WTC11 (cell line): ENCODE data around the gene GLMN.

Experiments
- CREB1 ChIP-seq: sonication (generic); formaldehyde crosslinking; IDR thresholded peaks from 2 replicates; pipeline ENCODE4 v1.8.0; 2023; ENCODE audit warnings: mild to moderate bottlenecking, missing genetic modification reagents
- JUN ChIP-seq: sonication (generic); formaldehyde crosslinking; IDR thresholded peaks from 2 replicates; pipeline ENCODE4 v1.8.0; 2023; ENCODE audit warnings: mild to moderate bottlenecking, missing genetic modification reagents
- TP53 ChIP-seq: sonication (generic); formaldehyde crosslinking; IDR thresholded peaks from 2 replicates; pipeline ENCODE4 v1.8.1; 2023; ENCODE audit warnings: mild to moderate bottlenecking, missing genetic modification reagents
- ZNF138 ChIP-seq: sonication (generic); formaldehyde crosslinking; conservative IDR thresholded peaks from 2 replicates; pipeline ENCODE4 v1.8.1; 2022; ENCODE audit warnings: mild to moderate bottlenecking, moderate library complexity, missing genetic modification reagents
- TF ChIP-seq, protein P1 (sequence below): fragments of 200-600 bp; IDR thresholded peaks from 2 replicates; pipeline ENCODE4 v1.8.0; 2022; ENCODE audit warnings: antibody characterized with exemption
- TF ChIP-seq, protein P2 (sequence below): sonication (generic); formaldehyde crosslinking; conservative IDR thresholded peaks from 2 replicates; pipeline ENCODE4 v1.8.1; 2022; ENCODE audit warnings: mild to moderate bottlenecking, missing genetic modification reagents
- TF ChIP-seq, protein P3 (sequence below): sonication (generic); formaldehyde crosslinking; IDR thresholded peaks from 2 replicates; pipeline ENCODE4 v1.8.1; 2023; ENCODE audit warnings: mild to moderate bottlenecking, missing genetic modification reagents, borderline replicate concordance
- TF ChIP-seq, protein P4 (sequence below): sonication (generic); formaldehyde crosslinking; IDR thresholded peaks from 2 replicates; pipeline ENCODE4 v1.8.0; 2023; ENCODE audit warnings: missing genetic modification reagents, mild to moderate bottlenecking, borderline replicate concordance

DNA sequence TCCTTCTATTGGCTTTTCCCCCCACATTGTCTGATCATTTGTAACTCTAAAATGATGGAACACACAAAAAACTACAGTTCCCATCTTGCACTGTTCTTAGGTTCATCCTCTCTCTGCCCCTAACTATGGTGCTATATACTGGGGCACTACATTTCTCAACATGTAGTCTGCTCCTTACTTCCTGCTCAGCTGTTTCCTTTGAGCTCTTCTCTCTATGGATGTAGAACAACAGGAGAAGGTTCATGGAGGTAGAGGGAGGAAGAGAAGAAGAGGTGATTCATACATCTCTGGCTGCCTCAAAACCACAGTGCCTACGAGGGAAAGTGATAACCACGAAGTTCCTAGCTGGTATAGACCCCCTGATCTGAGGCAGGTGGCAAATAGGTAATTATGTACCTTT lies 88.1 kb downstream of the GLMN start:
- TF ChIP-seq JUN (CRISPR knock-in tag), result no peak
- TF ChIP-seq, protein P1, sequence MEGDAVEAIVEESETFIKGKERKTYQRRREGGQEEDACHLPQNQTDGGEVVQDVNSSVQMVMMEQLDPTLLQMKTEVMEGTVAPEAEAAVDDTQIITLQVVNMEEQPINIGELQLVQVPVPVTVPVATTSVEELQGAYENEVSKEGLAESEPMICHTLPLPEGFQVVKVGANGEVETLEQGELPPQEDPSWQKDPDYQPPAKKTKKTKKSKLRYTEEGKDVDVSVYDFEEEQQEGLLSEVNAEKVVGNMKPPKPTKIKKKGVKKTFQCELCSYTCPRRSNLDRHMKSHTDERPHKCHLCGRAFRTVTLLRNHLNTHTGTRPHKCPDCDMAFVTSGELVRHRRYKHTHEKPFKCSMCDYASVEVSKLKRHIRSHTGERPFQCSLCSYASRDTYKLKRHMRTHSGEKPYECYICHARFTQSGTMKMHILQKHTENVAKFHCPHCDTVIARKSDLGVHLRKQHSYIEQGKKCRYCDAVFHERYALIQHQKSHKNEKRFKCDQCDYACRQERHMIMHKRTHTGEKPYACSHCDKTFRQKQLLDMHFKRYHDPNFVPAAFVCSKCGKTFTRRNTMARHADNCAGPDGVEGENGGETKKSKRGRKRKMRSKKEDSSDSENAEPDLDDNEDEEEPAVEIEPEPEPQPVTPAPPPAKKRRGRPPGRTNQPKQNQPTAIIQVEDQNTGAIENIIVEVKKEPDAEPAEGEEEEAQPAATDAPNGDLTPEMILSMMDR, result no peak
- no peak for TF ChIP-seq TP53 (CRISPR knock-in tag)
- TF ChIP-seq, protein P2, sequence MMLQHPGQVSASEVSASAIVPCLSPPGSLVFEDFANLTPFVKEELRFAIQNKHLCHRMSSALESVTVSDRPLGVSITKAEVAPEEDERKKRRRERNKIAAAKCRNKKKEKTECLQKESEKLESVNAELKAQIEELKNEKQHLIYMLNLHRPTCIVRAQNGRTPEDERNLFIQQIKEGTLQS (CRISPR knock-in tag), result no peak
- TF ChIP-seq, protein P3, sequence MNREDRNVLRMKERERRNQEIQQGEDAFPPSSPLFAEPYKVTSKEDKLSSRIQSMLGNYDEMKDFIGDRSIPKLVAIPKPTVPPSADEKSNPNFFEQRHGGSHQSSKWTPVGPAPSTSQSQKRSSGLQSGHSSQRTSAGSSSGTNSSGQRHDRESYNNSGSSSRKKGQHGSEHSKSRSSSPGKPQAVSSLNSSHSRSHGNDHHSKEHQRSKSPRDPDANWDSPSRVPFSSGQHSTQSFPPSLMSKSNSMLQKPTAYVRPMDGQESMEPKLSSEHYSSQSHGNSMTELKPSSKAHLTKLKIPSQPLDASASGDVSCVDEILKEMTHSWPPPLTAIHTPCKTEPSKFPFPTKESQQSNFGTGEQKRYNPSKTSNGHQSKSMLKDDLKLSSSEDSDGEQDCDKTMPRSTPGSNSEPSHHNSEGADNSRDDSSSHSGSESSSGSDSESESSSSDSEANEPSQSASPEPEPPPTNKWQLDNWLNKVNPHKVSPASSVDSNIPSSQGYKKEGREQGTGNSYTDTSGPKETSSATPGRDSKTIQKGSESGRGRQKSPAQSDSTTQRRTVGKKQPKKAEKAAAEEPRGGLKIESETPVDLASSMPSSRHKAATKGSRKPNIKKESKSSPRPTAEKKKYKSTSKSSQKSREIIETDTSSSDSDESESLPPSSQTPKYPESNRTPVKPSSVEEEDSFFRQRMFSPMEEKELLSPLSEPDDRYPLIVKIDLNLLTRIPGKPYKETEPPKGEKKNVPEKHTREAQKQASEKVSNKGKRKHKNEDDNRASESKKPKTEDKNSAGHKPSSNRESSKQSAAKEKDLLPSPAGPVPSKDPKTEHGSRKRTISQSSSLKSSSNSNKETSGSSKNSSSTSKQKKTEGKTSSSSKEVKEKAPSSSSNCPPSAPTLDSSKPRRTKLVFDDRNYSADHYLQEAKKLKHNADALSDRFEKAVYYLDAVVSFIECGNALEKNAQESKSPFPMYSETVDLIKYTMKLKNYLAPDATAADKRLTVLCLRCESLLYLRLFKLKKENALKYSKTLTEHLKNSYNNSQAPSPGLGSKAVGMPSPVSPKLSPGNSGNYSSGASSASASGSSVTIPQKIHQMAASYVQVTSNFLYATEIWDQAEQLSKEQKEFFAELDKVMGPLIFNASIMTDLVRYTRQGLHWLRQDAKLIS (CRISPR knock-in tag), result no peak
- no peak for TF ChIP-seq CREB1 (CRISPR knock-in tag)
- TF ChIP-seq, protein P4, sequence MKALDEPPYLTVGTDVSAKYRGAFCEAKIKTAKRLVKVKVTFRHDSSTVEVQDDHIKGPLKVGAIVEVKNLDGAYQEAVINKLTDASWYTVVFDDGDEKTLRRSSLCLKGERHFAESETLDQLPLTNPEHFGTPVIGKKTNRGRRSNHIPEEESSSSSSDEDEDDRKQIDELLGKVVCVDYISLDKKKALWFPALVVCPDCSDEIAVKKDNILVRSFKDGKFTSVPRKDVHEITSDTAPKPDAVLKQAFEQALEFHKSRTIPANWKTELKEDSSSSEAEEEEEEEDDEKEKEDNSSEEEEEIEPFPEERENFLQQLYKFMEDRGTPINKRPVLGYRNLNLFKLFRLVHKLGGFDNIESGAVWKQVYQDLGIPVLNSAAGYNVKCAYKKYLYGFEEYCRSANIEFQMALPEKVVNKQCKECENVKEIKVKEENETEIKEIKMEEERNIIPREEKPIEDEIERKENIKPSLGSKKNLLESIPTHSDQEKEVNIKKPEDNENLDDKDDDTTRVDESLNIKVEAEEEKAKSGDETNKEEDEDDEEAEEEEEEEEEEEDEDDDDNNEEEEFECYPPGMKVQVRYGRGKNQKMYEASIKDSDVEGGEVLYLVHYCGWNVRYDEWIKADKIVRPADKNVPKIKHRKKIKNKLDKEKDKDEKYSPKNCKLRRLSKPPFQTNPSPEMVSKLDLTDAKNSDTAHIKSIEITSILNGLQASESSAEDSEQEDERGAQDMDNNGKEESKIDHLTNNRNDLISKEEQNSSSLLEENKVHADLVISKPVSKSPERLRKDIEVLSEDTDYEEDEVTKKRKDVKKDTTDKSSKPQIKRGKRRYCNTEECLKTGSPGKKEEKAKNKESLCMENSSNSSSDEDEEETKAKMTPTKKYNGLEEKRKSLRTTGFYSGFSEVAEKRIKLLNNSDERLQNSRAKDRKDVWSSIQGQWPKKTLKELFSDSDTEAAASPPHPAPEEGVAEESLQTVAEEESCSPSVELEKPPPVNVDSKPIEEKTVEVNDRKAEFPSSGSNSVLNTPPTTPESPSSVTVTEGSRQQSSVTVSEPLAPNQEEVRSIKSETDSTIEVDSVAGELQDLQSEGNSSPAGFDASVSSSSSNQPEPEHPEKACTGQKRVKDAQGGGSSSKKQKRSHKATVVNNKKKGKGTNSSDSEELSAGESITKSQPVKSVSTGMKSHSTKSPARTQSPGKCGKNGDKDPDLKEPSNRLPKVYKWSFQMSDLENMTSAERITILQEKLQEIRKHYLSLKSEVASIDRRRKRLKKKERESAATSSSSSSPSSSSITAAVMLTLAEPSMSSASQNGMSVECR (CRISPR knock-in tag), result no peak
- no peak for TF ChIP-seq ZNF138 (CRISPR knock-in tag)
